K562 (cell line): Measurements from ENCODE around the gene ENTREP3. TPM values are rescaled to one million over a fixed set of nuclear protein-coding genes. Genes with fewer than 3 reads are reported as not detected.

ENCODE experiments used
- ATAC-seq: fragments of 200-7000 bp; cut with Tn5 transposase; 3 replicates; pipeline ENCODE4 v1.9.1; 2020; ENCODE audit warnings: moderate library complexity
- BruUV-seq: library from RNA; stranded (reverse); fragments of 400-500 nt; replicated peaks from 2 replicates; lab custom pipeline; 2021; lab: Mats Ljungman, UMichigan
- CTCF ChIA-PET: fragments of 300-600 bp; formaldehyde crosslinking; extraction: SDS; loops from one replicate; lab custom pipeline; 2021; ENCODE audit warnings: low intra/inter-chr PET ratio; lab: Yijun Ruan, JAX
- POLR2A ChIA-PET: fragments of 300-600, 350-650 bp; sonication (Branson Sonifier 250); formaldehyde crosslinking; extraction: SDS; loops from one replicate; lab custom pipeline; 2021; ENCODE audit warnings: antibody characterized with exemption, inconsistent platforms; lab: Yijun Ruan, JAX
- DNase-seq, 4 experiments: peaks; one replicate each; pipeline versions ENCODE4 v3.0.0 to v3.0.0-alpha.2; 2011 to 2018; ENCODE audit warnings: low spot score in 3 of 4, mixed read lengths in 3 of 4; ENCODE audit errors: extremely low read depth in 1 of 4
- FAIRE-seq: peaks from 2 replicates; lab custom pipeline; 2011; peaks lifted over from hg19 to GRCh38; lab: Jason Lieb, UNC
- H2AFZ ChIP-seq: 2 replicates; pipeline ENCODE4 v1.6.0; 2011; ENCODE audit warnings: low read depth, low read length, control low read depth, inconsistent platforms
- H3K27ac ChIP-seq: fragments of 200-600 bp; 3 replicates; pipeline ENCODE4 v1.8.0; 2011; ENCODE audit warnings: low read depth, mild to moderate bottlenecking, control low read depth, inconsistent platforms, low read length, moderate library complexity, mixed read lengths; ENCODE audit errors: extremely low read depth
- H3K27me3 ChIP-seq, 2 experiments: fragments of 300-600 bp in 1 of 2; 2 replicates in 1 of 2; 3 replicates in 1 of 2; pipeline versions ENCODE4 v1.6.0 to v1.8.0; 2011; ENCODE audit warnings: inconsistent platforms in 2 of 2, low read length in 2 of 2, mild to moderate bottlenecking in 1 of 2, mixed read lengths in 1 of 2, moderate library complexity in 1 of 2; ENCODE audit not compliant: control insufficient read depth in 2 of 2, insufficient read depth in 2 of 2
- H3K36me3 ChIP-seq: fragments of 300-600 bp; 3 replicates; pipeline ENCODE4 v1.8.0; 2011; ENCODE audit warnings: mild to moderate bottlenecking, low read length, inconsistent platforms; ENCODE audit not compliant: control insufficient read depth, insufficient read depth
- H3K4me1 ChIP-seq, 2 experiments: fragments of 200-600 bp in 1 of 2; replicated peaks in 1 of 2; 2 replicates in 1 of 2; 3 replicates in 1 of 2; pipeline versions ENCODE4 v1.5.1 to v1.8.0; 2011; ENCODE audit warnings: inconsistent platforms in 2 of 2, low read length in 2 of 2, mild to moderate bottlenecking in 1 of 2, mixed read lengths in 1 of 2, moderate library complexity in 1 of 2; ENCODE audit not compliant: control insufficient read depth in 2 of 2, insufficient read depth in 2 of 2
- H3K4me2 ChIP-seq: 2 replicates; pipeline ENCODE4 v1.6.1; 2011; ENCODE audit warnings: low read length, control low read depth, inconsistent platforms, mixed read lengths; ENCODE audit not compliant: insufficient read depth
- H3K4me3 ChIP-seq: fragments of 200-600 bp; sonication (generic), shearing (Covaris generic); 2 replicates; pipeline ENCODE4 v1.5.1; 2016; ENCODE audit warnings: control low read depth, inconsistent platforms
- H3K79me2 ChIP-seq: fragments of 200-600 bp; 3 replicates; pipeline ENCODE4 v1.8.0; 2011; ENCODE audit warnings: low read length, inconsistent platforms; ENCODE audit not compliant: control insufficient read depth, insufficient read depth
- H3K9ac ChIP-seq, 2 experiments: 2 replicates each; pipeline versions ENCODE4 v1.6.0 to v1.6.1; 2011; ENCODE audit warnings: low read depth in 2 of 2, low read length in 2 of 2, control low read depth in 1 of 2, inconsistent platforms in 1 of 2, mild to moderate bottlenecking in 1 of 2, mixed read lengths in 1 of 2; ENCODE audit not compliant: insufficient read depth in 1 of 2
- H3K9me1 ChIP-seq: one replicate; pipeline ENCODE4 v1.6.0; 2011; ENCODE audit warnings: inconsistent platforms, mild to moderate bottlenecking, low read length, moderate library complexity; ENCODE audit not compliant: control insufficient read depth, insufficient read depth
- H3K9me3 ChIP-seq: replicated peaks from 2 replicates; pipeline ENCODE4 v1.5.1; 2011; ENCODE audit warnings: low read depth, low read length, inconsistent platforms; ENCODE audit not compliant: control insufficient read depth, insufficient read depth
- H4K20me1 ChIP-seq: replicated peaks from 2 replicates; pipeline ENCODE4 v1.6.1; 2011; ENCODE audit warnings: low read length, inconsistent platforms, mixed read lengths; ENCODE audit not compliant: control insufficient read depth, insufficient read depth
- GABPB1 ChIP-seq: sonication (generic); formaldehyde crosslinking; IDR thresholded peaks from 2 replicates; pipeline ENCODE4 v1.8.0; 2022; ENCODE audit warnings: mild to moderate bottlenecking, missing genetic modification reagents
- HDAC3 ChIP-seq: fragments of 450-650 bp; IDR thresholded peaks from 2 replicates; pipeline ENCODE4 v1.6.1; 2018; ENCODE audit warnings: borderline replicate concordance, mild to moderate bottlenecking, moderate library complexity; ENCODE audit not compliant: partially characterized antibody
- JUN ChIP-seq, 2 experiments: sonication (generic) in 1 of 2; formaldehyde crosslinking in 1 of 2; IDR thresholded peaks; 2 replicates each; pipeline versions ENCODE4 v1.6.1 to v1.8.0; 2012 to 2022; ENCODE audit warnings: borderline replicate concordance in 2 of 2, mild to moderate bottlenecking in 2 of 2, improper control_type of control experiment in 1 of 2, low read depth in 1 of 2, low read length in 1 of 2, missing genetic modification reagents in 1 of 2
- LARP7 ChIP-seq: fragments of 450-650 bp; IDR thresholded peaks from 2 replicates; pipeline ENCODE4 v1.6.1; 2016
- NFXL1 ChIP-seq: fragments of 450-650 bp; formaldehyde crosslinking; IDR thresholded peaks from 2 replicates; pipeline ENCODE4 v1.4.0; 2021; ENCODE audit warnings: mild to moderate bottlenecking
- TBP ChIP-seq: optimal IDR thresholded peaks from 2 replicates; pipeline ENCODE3; 2011; ENCODE audit warnings: low read depth, low read length, improper control_type of control experiment
- TOE1 ChIP-seq, 2 experiments: fragments of 450-650 bp in 1 of 2; sonication (generic) in 1 of 2; formaldehyde crosslinking in 1 of 2; IDR thresholded peaks; 2 replicates each; pipeline versions ENCODE4 v1.7.1 to v1.8.0; 2016 to 2022; ENCODE audit warnings: borderline replicate concordance in 2 of 2, mild to moderate bottlenecking in 2 of 2, antibody characterized with exemption in 1 of 2, inconsistent platforms in 1 of 2, low read depth in 1 of 2, missing genetic modification reagents in 1 of 2, moderate library complexity in 1 of 2
- ZNF12 ChIP-seq: sonication (generic); formaldehyde crosslinking; IDR thresholded peaks from 2 replicates; pipeline ENCODE4 v1.4.0; 2020; ENCODE audit warnings: mild to moderate bottlenecking, missing genetic modification reagents
- ZNF143 ChIP-seq: sonication (generic); formaldehyde crosslinking; IDR thresholded peaks from 2 replicates; pipeline ENCODE4 v1.9.0; 2022; ENCODE audit warnings: mild to moderate bottlenecking, missing genetic modification reagents
- ZNF175 ChIP-seq: fragments of 200-800 bp; sonication (Bioruptor generic); IDR thresholded peaks from 2 replicates; pipeline ENCODE4 v1.6.1; 2016; ENCODE audit warnings: low read depth, mild to moderate bottlenecking, missing genetic modification characterization, missing compliant biosample characterization
- ZNF699 ChIP-seq: fragments of 250-450 bp; sonication (Bioruptor Pico); IDR thresholded peaks from 2 replicates; pipeline ENCODE4 v1.8.0; 2021; ENCODE audit warnings: mild to moderate bottlenecking, moderate library complexity; ENCODE audit not compliant: insufficient replicate concordance
- WGBS: fragments of 100-300 bp; shearing (Covaris generic); methylation state at CpG from one replicate; pipeline ENCODE4 v1.1.6; 2016; ENCODE audit warnings: low coverage, mixed read lengths; ENCODE audit not compliant: insufficient coverage; ENCODE audit errors: missing lambda C conversion rate; 5-methylcytosine and 5-hydroxymethylcytosine counted together
- in situ Hi-C: fragments of 300-500 bp; cut with MboI; formaldehyde crosslinking; loops from 4 replicates; pipeline ENCODE4 v1.15.0; 2018; ENCODE audit warnings: inconsistent platforms, mixed read lengths
- intact Hi-C: fragments of 100-400 bp; cut with micrococcal nuclease; formaldehyde crosslinking; loops from 2 replicates; pipeline ENCODE4 v1.14.2; 2022
- polyA plus RNA-seq, 8 experiments: library from polyadenylated mRNA; depleted of rRNA in 4 of 8; stranded (reverse) in 5 of 8; unstranded in 3 of 8; fragments of >200 nt; fragmentation: Nextera tagmentation in 2 of 8; fragmentation: Illumina TruSeq in 1 of 8; extraction: Ambion mirVana in 2 of 8; extraction: Trizol in 1 of 8; gene quantifications; 2 replicates each; pipeline versions ENCODE4 v1.2.1 to v1.2.3, GENCODE V29; 2011 to 2014; ENCODE audit warnings: inconsistent platforms in 1 of 8, missing spikeins in 1 of 8
- total RNA-seq, 7 experiments: library from RNA; depleted of rRNA in 6 of 7; stranded (reverse); fragments of >200 nt in 6 of 7; fragmentation: Illumina TruSeq in 2 of 7; extraction: Trizol in 2 of 7; gene quantifications; 2 replicates each; pipeline versions ENCODE4 v1.2.1 to v1.2.3, GENCODE V29; 2011 to 2021; ENCODE audit warnings: low replicate concordance in 1 of 7

ENTREP3 gene
- total and polyA plus RNA-seq, 9 of the 15 experiments (the other 6 are each of a cell fraction or from before 2014, with no cell fraction given), result 1.9 to 41.8 (median 5.9) TPM

DNA sequence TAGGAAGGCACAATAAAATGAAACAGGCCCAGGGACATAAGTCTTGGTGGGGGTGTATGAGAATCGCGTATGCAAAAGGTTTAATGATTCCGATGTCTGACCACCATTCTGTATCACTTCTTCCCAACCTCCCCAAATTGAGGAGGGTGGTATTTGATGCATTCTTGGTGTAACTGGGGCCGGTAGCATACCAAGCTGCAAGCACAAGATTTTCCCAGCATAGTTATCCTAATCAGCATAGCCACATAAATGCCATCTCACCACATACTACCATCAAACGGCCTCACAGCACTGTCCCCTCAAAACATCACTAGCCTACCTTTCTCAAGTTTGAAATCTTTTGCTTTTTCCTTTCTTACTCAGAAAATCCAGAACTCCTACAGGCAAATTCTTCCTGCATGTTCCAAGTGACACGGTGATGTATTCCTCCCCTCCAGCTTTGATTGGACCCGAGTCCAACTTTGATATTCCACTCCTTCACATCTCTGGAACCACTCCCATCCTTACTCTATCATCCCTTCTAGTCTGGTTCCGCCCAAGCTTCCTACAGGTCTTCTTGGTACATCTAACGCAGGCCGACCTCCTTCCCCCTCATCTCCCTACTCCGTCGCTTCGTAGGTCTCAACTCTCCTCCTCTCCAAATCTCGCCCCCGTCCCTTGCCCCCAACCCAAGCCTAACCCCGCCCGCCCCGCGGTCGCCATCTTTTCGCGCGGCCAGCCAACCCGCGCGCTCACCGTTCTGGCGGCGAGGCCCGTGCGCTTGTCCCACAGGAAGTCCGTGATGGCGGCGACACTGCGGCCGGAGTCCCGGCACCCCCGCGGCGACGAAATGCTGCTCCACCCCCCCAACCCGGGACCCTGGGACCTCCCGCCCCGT lies 17.4 kb upstream of the ENTREP3 start:
- peak overlapping the region; percentile 93 for H3K4me3 ChIP-seq
- peak overlapping the region; percentile 90 to 92 for H3K9ac ChIP-seq
- peaks cover 17 to 23% of the 10 kb centered on the region in 2 experiments; a peak in 4 of 5 replicates for H3K4me1 ChIP-seq
- in situ Hi-C loops (no loop called here), intact Hi-C loops (loop anchor here (1.0 kb wide), 1 partner anchor 10 kb away; the partner anchor contains the start of gene SCAMP3)
- peak overlapping the region; percentile 85 for H3K27ac ChIP-seq
- peak; percentile 15 for FAIRE-seq
- peak overlapping the region; percentile 83 for H2AFZ ChIP-seq
- H4K20me1 ChIP-seq, result no peaks in the 10 kb centered on the region; the same call in 1 of the 2 replicates
- peak in 1 of 4 experiments; percentile 34 for DNase-seq
- no peaks in the 10 kb centered on the region for H3K9me3 ChIP-seq
- no peaks in the 10 kb centered on the region for H3K9me1 ChIP-seq
- H3K36me3 ChIP-seq, result peaks cover 49% of the 10 kb centered on the region
- CTCF ChIA-PET, result no interaction called here
- peak overlapping the region; percentile 100 for H3K4me2 ChIP-seq
- ATAC-seq, result peak; percentile 62
- peaks cover 48% of the 10 kb centered on the region for H3K79me2 ChIP-seq
- H3K27me3 ChIP-seq, result no peaks in the 10 kb centered on the region
- 2% methylated on average over 24 of the region's 44 CpGs for WGBS
- BruUV-seq, result TSS peak; percentile 77
- POLR2A ChIA-PET, result interaction anchor here (0.6 to 4.7 kb wide), 9 partner anchors 8 to 672 kb away, joined by 3 to 22 read pairs (median 3); partner anchors contain the start of genes RUSC1 and SCAMP3
- TF ChIP-seq NFXL1 (CRISPR knock-in tag), result no peak
- no peak for TF ChIP-seq ZNF699
- TF ChIP-seq TBP, result peak; percentile 3
- TF ChIP-seq ZNF12 (CRISPR knock-in tag), result no peak
- peak; percentile 74 for TF ChIP-seq GABPB1 (CRISPR knock-in tag)
- TF ChIP-seq TOE1 (IDR thresholded peaks at IDR 0.05; ENCODE audit: borderline replicate concordance), result peak; percentile 20; the same call in 1 of the 2 replicates
- no peak for TF ChIP-seq TOE1 (CRISPR knock-in tag; IDR thresholded peaks at IDR 0.05; ENCODE audit: borderline replicate concordance, low read depth)
- no peak for TF ChIP-seq ZNF175 (CRISPR knock-in tag)
- 0 out of 2 replicates have a peak, but pooled peaks have one; percentile 54 for TF ChIP-seq LARP7
- no peak for TF ChIP-seq ZNF143 (CRISPR knock-in tag)
- no peak for TF ChIP-seq JUN (IDR thresholded peaks at IDR 0.05; ENCODE audit: borderline replicate concordance, low read depth, low read length)
- no peak for TF ChIP-seq JUN (CRISPR knock-in tag; IDR thresholded peaks at IDR 0.05; ENCODE audit: borderline replicate concordance)
- no peak for TF ChIP-seq HDAC3
